Loucy (cell line): ENCODE measurements around the gene MT1A.

Source experiments
- H2AFZ ChIP-seq: fragments of 200-600 bp; sonication (generic); 2 replicates; pipeline ENCODE4 v1.6.0; 2016; ENCODE audit warnings: antibody characterized with exemption, mild to moderate bottlenecking, low read length, moderate library complexity
- H3F3A ChIP-seq: fragments of 200-600 bp; 2 replicates; pipeline ENCODE4 v1.6.0; 2016; ENCODE audit warnings: antibody characterized with exemption, low read depth, mild to moderate bottlenecking
- H3K27me3 ChIP-seq: fragments of 200-600 bp; sonication (generic); 2 replicates; pipeline ENCODE4 v1.6.1; 2014; ENCODE audit warnings: low read length, mild to moderate bottlenecking; ENCODE audit not compliant: insufficient read depth, poor library complexity, severe bottlenecking
- H3K36me3 ChIP-seq: fragments of 200-600 bp; sonication (generic); 2 replicates; pipeline ENCODE4 v1.6.1; 2016; ENCODE audit warnings: low read length; ENCODE audit not compliant: insufficient read depth
- H3K4me1 ChIP-seq: fragments of 200-600 bp; sonication (generic); 2 replicates; pipeline ENCODE4 v1.5.1; 2014; ENCODE audit warnings: low read length, mild to moderate bottlenecking; ENCODE audit not compliant: insufficient read depth, poor library complexity, severe bottlenecking
- H3K4me2 ChIP-seq: fragments of 200-600 bp; sonication (generic); 2 replicates; pipeline ENCODE4 v1.6.0; 2014; ENCODE audit warnings: antibody characterized with exemption, low read length, low read depth, mild to moderate bottlenecking; ENCODE audit not compliant: poor library complexity, severe bottlenecking
- H3K4me3 ChIP-seq: fragments of 200-600 bp; sonication (generic); 2 replicates; pipeline ENCODE4 v1.5.1; 2014; ENCODE audit warnings: low read length, mild to moderate bottlenecking, mixed read lengths; ENCODE audit not compliant: poor library complexity, severe bottlenecking
- H3K79me2 ChIP-seq: fragments of 200-600 bp; sonication (generic); 2 replicates; pipeline ENCODE4 v1.6.1; 2014; ENCODE audit warnings: low read length; ENCODE audit not compliant: insufficient read depth
- H3K9ac ChIP-seq: fragments of 200-600 bp; sonication (generic); 2 replicates; pipeline ENCODE4 v1.6.0; 2014; ENCODE audit warnings: mild to moderate bottlenecking, low read depth, low read length, moderate library complexity; ENCODE audit not compliant: poor library complexity, severe bottlenecking
- H3K9me2 ChIP-seq: fragments of 200-600 bp; sonication (generic); replicated peaks from 2 replicates; pipeline ENCODE4 v1.6.1; 2016; ENCODE audit warnings: low read depth, low read length, mixed read lengths
- H3K9me3 ChIP-seq: fragments of 200-600 bp; sonication (generic); 2 replicates; pipeline ENCODE4 v1.6.1; 2014; ENCODE audit warnings: mild to moderate bottlenecking, antibody characterized with exemption, low read length, low read depth; ENCODE audit not compliant: insufficient read depth
- H4K20me1 ChIP-seq: fragments of 200-600 bp; sonication (generic); 2 replicates; pipeline ENCODE4 v1.6.0; 2014; ENCODE audit warnings: antibody characterized with exemption, low read length, mild to moderate bottlenecking; ENCODE audit not compliant: insufficient read depth, poor library complexity, severe bottlenecking
- EZH2phosphoT487 ChIP-seq: fragments of 200-600 bp; IDR thresholded peaks from 2 replicates; pipeline ENCODE4 v1.6.1; 2018; ENCODE audit warnings: antibody characterized with exemption, mild to moderate bottlenecking, moderate library complexity, borderline replicate concordance
- TF ChIP-seq, protein P1 (sequence below): fragments of 200-600 bp; sonication (generic); conservative IDR thresholded peaks from 2 replicates; pipeline ENCODE4 v1.5.1; 2014; ENCODE audit warnings: mild to moderate bottlenecking, antibody characterized with exemption, low read length

The MT1A gene

DNA sequence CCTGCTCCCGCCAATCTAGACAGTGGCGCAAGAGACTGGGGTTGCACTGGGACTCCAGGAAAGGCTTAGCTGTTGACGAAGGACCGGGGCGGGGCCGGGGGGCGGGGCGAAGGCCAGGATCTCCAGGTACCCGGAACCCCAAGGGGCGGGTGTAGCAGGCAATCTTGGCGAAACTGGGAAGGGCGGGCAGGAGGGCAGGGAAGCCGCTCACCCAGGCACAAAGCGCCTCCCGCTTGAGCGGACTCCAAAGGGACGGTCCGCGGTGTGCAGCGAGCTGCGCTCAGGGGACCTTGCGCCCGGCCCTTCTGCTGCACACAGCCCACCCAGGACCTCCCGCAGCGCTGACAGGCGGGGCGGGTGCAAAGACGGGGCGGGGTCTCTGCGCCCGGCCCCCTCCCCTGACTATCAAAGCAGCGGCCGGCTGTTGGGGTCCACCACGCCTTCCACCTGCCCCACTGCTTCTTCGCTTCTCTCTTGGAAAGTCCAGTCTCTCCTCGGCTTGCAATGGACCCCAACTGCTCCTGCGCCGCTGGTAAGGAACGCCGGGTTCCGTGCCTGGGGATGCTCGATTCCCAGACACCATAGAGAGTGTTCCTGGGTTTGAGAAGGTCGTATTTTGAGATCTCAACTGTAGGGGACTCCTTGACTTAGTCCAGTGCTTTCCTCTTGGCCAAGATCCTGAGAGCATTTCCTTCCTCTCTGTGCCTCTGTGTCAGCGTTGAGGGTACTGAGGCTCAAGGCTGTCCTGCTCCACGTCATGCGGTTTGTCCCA is 19.3 kb downstream of the MT1A start, which contains the start of gene MT1F:
Gene MT1F, plus strand, starts transcription at position 405 of the 772 bp plus-strand sequence. Its CDS starts 100 bp downstream, at position 505.
- no peaks in the 10 kb centered on the region for H3K9me3 ChIP-seq
- no peaks in the 10 kb centered on the region for H3K36me3 ChIP-seq
- no peaks in the 10 kb centered on the region for H3K79me2 ChIP-seq
- H3K4me2 ChIP-seq = peak within 1 kb of the TSS; percentile 86
- H3K9me2 ChIP-seq = no peaks in the 10 kb centered on the region
- H3K4me1 ChIP-seq = peaks cover 11% of the 10 kb centered on the region
- peak within 1 kb of the TSS; percentile 95 for H2AFZ ChIP-seq
- no peaks in the 10 kb centered on the region for H4K20me1 ChIP-seq
- peak within 1 kb of the TSS; percentile 78 for H3K4me3 ChIP-seq
- peak within 1 kb of the TSS; percentile 57 for H3K9ac ChIP-seq
- no peaks in the 10 kb centered on the region for H3F3A ChIP-seq
- TF ChIP-seq, protein P1, sequence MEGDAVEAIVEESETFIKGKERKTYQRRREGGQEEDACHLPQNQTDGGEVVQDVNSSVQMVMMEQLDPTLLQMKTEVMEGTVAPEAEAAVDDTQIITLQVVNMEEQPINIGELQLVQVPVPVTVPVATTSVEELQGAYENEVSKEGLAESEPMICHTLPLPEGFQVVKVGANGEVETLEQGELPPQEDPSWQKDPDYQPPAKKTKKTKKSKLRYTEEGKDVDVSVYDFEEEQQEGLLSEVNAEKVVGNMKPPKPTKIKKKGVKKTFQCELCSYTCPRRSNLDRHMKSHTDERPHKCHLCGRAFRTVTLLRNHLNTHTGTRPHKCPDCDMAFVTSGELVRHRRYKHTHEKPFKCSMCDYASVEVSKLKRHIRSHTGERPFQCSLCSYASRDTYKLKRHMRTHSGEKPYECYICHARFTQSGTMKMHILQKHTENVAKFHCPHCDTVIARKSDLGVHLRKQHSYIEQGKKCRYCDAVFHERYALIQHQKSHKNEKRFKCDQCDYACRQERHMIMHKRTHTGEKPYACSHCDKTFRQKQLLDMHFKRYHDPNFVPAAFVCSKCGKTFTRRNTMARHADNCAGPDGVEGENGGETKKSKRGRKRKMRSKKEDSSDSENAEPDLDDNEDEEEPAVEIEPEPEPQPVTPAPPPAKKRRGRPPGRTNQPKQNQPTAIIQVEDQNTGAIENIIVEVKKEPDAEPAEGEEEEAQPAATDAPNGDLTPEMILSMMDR = no peak
- TF ChIP-seq EZH2phosphoT487 = no peak
- no peaks in the 10 kb centered on the region for H3K27me3 ChIP-seq

DNA sequence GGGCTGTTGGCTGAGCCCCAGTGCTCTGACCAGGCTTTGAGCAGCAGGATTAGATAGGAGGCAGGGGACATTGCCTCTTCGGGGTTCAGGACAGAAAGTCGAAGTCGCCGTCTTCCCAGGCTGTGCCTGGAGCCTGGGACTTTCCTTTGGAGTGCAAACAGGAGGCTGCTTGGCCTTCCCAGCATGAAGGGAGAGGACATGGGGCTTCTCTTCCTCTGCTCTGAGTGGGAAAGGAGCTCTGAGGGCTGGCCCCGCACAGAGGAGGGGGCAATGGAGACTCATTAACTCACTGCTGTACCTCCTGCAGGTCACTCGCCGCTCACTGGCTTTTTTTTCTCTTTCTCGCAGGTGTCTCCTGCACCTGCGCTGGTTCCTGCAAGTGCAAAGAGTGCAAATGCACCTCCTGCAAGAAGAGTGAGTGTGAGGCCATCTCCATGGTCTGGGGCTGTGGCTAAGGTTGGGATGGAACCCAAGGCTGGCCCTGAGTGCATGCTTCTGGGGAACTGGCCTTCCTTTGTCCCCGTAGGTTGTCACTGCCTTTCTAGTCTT is 19.9 kb downstream of the MT1A start:
- TF ChIP-seq, protein P1 = no peak
- TF ChIP-seq EZH2phosphoT487 = no peak
- peak overlapping the region; percentile 57 for H3K9ac ChIP-seq
- H2AFZ ChIP-seq = peak overlapping the region; percentile 95
- H4K20me1 ChIP-seq = no peaks in the 10 kb centered on the region
- H3K4me2 ChIP-seq = peak overlapping the region; percentile 86
- peaks cover 11% of the 10 kb centered on the region for H3K4me1 ChIP-seq
- H3K4me3 ChIP-seq = peak overlapping the region; percentile 78
- H3K36me3 ChIP-seq = no peaks in the 10 kb centered on the region
- no peaks in the 10 kb centered on the region for H3K79me2 ChIP-seq
- no peaks in the 10 kb centered on the region for H3K9me3 ChIP-seq
- H3K27me3 ChIP-seq = no peaks in the 10 kb centered on the region
- no peaks in the 10 kb centered on the region for H3K9me2 ChIP-seq
- no peaks in the 10 kb centered on the region for H3F3A ChIP-seq

- Histone ChIP-seq H3F3A (no peaks in the 10 kb centered on the region), H3K4me1 (peaks cover 7% of the 10 kb centered on the region), H3K36me3 (no peaks in the 10 kb centered on the region), H3K9me2 (no peaks in the 10 kb centered on the region), H3K4me2 (peak overlapping the region; percentile 45), H3K4me3 (peak overlapping the region; percentile 38), H3K27me3 (no peaks in the 10 kb centered on the region), H3K9me3 (no peaks in the 10 kb centered on the region), H2AFZ (no peak overlapping the region; the same call in 1 of the 2 replicates), H3K79me2 (no peaks in the 10 kb centered on the region), H4K20me1 (no peaks in the 10 kb centered on the region), H3K9ac (no peak overlapping the region)
- no peak for TF ChIP-seq EZH2phosphoT487
- TF ChIP-seq, protein P1 = no peak
Observed at GRCh38 chr16:56662357-56663354, 24.2 kb downstream of the MT1A start.
